GM13977 (cell line): Measurements from ENCODE around the gene ADAMTS7.
"Not testable (repeated sequence)": the region's sequence is repeated elsewhere in the genome, so short reads cannot be mapped to it uniquely, and the experiment has no call there.

Experiments used
- DNase-seq: peaks from one replicate; pipeline ENCODE4 v3.0.0; 2012; ENCODE audit warnings: low spot score
- CTCF ChIP-seq: IDR thresholded peaks from 2 replicates; pipeline ENCODE4 v1.5.1; 2012; ENCODE audit warnings: mild to moderate bottlenecking, control low read depth; ENCODE audit not compliant: insufficient read depth; ENCODE audit errors: extremely low read depth, missing control alignments
- in situ Hi-C: fragments of 300-500 bp; cut with MboI; formaldehyde crosslinking; loops from one replicate; pipeline ENCODE4 v1.12.0; 2022; ENCODE audit warnings: low sequenced_read_pairs, low pct_unique_long_range_greater_than_20kb, mixed read lengths, inconsistent platforms; ENCODE audit not compliant: unreplicated experiment

Gene ADAMTS7

GRCh38 chr15:78752492-78753358 lies 58.5 kb downstream of the ADAMTS7 start:
- TF ChIP-seq CTCF, result no peak
- DNase-seq, result no peak
- in situ Hi-C loops, result no loop called here

DNA sequence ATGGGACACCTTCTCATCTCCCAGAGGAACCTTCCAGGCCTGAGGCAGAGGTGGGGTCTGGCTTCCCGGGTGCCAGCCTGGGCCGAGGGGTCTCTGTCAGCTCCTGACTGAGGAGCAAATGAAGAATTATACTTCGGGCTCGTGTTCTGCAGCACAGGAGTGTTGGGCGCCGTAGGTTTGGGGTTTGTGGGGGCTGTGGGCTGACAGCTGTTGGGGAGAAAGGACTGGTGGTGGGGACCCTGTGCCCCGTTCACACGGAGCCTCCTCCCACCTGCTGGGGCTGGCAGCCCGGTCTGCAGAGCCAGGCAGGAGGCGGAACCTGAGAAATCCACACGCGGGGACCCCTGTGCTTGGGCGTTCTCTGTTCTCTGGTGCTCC lies 59.7 kb downstream of the ADAMTS7 start:
- no peak for DNase-seq
- no peak for TF ChIP-seq CTCF
- in situ Hi-C loops, result no loop called here

GRCh38 chr15:78750974-78751601 lies 60.2 kb downstream of the ADAMTS7 start:
- in situ Hi-C loops, result not testable (repeated sequence)
- peak; percentile 89 for DNase-seq
- TF ChIP-seq CTCF, result peak; percentile 75

DNA sequence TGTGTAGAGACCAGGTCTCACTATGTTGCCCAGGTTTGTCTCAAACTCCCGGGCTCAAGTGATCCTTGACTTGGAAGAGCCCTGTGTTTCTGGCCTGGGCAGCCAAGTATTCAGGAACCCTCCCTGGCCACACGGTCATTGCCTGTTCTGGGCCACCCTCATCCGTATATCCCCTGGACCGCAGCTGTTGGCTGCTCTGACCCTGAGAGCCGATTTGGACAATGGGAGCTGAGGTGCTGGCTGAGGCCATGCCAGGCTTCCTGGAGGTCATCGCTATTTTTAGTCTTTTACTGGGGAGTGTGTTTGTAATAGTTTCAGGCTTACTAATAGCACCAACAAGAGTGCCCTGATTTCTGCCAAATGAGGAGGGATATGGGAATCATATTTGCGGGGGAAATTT lies 60.7 kb downstream of the ADAMTS7 start:
- no peak for DNase-seq
- no peak for TF ChIP-seq CTCF
- in situ Hi-C loops, result no loop called here

GRCh38 chr15:78749831-78750230 lies 61.4 kb downstream of the ADAMTS7 start:
- no peak for TF ChIP-seq CTCF
- in situ Hi-C loops, result loop anchor here (10.0 kb wide), 1 partner anchor 805 kb away; no protein-coding TSS in a partner anchor

DNA sequence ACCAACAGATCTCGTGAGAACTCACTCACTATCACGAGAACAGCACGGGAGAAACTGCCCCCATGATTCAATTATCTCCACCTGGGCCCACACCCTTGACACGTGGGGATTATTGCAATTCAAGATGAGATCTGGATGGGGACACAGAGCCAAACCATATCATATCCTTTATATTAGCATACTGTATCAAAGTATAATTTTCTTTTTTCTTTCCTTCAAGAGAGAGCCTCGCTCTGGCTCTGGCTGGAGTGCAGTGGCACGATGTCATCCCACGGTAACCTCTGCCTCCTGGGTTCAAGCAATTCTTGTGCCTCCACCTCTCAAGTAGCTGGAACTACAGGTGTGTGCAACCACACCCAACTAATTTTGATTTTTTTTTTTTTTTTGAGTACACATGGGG lies 63.4 kb downstream of the ADAMTS7 start:
- DNase-seq, result not testable (repeated sequence)
- in situ Hi-C loops, result loop anchor here (10.0 kb wide), 1 partner anchor 803 kb away; no protein-coding TSS in a partner anchor

More at GRCh38 chr15:78749831-78750230, 61.4 kb downstream of the ADAMTS7 start:
- no peak for DNase-seq

DNA sequence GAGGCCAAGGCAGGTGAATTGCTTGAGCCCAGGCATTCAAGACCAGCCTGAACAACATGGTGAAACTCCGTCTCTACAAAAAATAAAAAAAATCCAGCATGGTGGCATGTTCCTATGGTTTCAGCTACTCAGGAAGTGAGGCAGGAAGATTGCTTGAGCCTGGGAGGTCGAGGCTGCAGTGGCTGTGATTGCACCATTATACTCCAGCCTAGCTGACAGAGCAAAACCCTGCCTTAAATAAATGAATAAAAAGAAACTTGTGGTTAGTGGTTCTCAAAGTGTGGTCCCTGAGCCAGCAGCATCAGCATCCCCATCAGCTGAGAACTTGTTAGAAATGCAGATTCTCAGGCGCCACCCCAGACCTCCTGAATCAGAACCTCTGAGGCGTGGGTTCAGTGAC lies 69.6 kb downstream of the ADAMTS7 start:
- in situ Hi-C loops, result loop anchor here (10.0 kb wide), 1 partner anchor 797 kb away; no protein-coding TSS in a partner anchor
- not testable (repeated sequence) for DNase-seq
